M059J (cell line): ENCODE results near the gene MOB4. TPM values are rescaled to one million over a fixed set of nuclear protein-coding genes. Genes with fewer than 3 reads are reported as not detected.

ENCODE experiments used
- DNase-seq: peaks from one replicate; pipeline ENCODE4 v3.0.0-alpha.2; 2012; ENCODE audit warnings: low read depth
- total RNA-seq: library from RNA; depleted of rRNA; stranded (reverse); fragments of >200 nt; shearing (Covaris generic); gene quantifications from 2 replicates; pipeline ENCODE4 v1.2.3, GENCODE V29; 2014; rRNA removed

The MOB4 gene
- total RNA-seq, 1 experiment from 2014 or later, result 51.0 TPM

DNA sequence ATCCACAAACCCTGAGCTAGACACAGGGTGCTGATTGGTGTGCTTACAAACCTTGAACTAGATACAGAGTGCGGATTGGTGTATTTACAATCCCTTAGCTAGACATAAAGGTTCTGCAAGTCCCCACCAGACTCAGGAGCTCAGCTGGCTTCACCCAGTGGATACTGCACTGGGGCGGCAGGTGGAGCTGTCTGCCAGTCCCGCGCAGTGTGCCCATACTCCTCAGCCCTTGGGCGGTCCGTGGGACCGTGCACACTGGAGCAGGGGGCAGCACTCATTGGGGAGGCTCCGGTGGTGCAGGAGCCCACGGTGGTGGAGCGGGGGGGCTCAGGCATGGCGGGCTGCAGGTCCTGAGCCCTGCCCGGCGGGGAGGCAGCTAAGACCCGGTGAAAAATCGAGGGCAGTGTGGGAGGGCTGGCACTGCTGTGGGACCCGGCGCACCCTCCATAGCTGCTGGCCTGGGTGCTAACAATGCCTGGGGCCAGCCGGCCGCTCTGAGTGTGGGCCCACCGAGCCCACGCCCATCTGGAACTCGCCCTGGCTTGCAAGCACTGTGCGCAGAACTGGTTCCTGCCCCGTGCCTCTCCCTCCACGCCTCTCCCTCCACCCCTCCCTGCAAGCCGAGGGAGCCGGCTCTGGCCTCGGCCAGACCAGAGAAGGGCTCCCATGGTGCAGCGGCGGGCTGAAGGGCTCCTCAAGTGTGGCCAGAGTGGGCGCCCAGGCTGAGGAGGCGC, 75.6 kb downstream of the MOB4 start:
- no peak for DNase-seq

DNA sequence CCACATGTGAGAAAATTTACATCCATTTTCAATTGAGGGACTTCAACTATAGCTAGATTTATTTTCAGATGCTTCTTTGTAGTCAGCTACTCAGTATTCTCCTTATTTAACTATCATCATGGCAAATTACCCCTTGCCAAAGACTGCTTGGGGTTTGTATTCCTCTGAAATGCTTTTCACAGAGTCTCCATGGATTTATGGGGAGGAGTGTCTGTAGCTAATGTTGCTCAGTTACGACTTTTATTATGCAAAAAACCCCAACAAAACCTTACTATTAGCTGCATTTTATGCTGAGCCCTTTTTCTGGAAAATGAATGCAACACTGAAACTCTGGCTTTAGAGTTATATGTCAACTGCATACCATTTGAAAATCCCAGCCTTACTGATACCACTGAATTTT, 80.9 kb downstream of the MOB4 start:
- no peak for DNase-seq

- DNase-seq, result no peak
Observed at GRCh38 chr2:197597166-197597565, 81.3 kb downstream of the MOB4 start.

- DNase-seq, result no peak
Observed at GRCh38 chr2:197598450-197598849, 82.6 kb downstream of the MOB4 start.

DNA sequence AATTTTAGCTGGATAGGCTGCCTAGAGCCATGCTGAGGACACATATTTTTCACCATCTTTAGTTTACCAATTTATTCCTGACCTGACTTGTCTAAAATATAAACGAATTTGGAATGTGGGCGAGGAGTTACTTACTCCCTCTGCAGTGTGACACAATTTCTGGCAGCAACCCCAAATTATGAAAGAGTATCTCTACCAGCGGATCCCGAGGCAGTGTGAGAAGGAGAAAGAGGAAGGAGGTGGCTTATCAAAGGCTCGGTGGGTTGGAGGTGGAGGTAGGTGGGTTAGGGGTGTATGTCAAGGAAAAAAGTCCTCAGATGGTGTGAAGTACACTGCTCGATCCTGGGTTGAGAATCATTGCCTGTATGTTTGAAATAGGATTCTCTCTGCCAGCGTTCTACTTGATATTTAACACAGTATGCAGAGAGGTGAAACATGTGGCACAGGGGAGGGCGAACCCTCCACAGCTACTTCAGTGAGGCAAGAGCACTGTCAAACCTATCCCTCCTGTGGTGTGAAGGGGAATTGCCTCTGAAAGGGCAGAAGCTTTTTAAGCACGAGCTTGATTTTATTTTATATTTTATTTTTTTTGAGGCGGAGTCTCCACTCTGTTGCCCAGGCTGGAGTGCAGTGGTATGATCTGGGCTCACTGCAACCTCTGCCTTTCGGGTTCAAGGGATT, 83.6 kb downstream of the MOB4 start:
- peak; percentile 47 for DNase-seq

- DNase-seq, result no peak
Observed at GRCh38 chr2:197600306-197600705, 84.4 kb downstream of the MOB4 start.

DNA sequence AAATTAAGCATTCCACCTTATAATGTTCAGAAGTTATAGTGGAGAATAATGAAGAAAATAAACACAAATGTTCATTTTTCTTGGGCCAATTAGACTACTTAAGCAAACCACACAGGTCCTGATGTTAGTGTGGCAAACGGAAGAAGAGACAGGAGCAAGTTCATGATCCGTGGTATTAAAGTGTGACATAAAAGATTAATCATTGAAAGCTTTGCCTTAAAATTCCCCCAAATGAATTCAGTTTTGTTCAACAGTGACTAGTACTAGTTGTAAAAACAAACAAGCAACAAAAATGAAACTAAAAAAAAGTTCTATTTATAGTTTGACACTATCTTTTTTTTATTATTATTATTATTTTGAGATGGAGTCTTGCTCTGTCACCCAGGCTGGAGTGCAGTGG, 85.9 kb downstream of the MOB4 start:
- DNase-seq, result no peak

Other genes starting within 250 kb of the MOB4 start
- gene ANKRD44, start 205.3 kb upstream of the MOB4 start, total RNA-seq, result 6.0 and 10.3 TPM in 2 replicates
- 183 and 287 TPM in 2 replicates for gene SF3B1, start 81.0 kb upstream of the MOB4 start, total RNA-seq
- 40.5 and 55.0 TPM in 2 replicates for gene COQ10B, start 62.5 kb upstream of the MOB4 start, total RNA-seq
- 144 and 237 TPM in 2 replicates for gene HSPD1, start 16.2 kb upstream of the MOB4 start, total RNA-seq
- 258 and 448 TPM in 2 replicates for gene HSPE1, start 15.7 kb upstream of the MOB4 start, total RNA-seq
- 0.10 TPM in 1 of 2 replicates, not detected in the other for gene RFTN2, start 159.5 kb downstream of the MOB4 start, total RNA-seq
- 2.9 and 3.4 TPM in 2 replicates for gene MARS2, start 189.3 kb downstream of the MOB4 start, total RNA-seq